Endothelial cell of hepatic sinusoid (primary cell): Measurements from ENCODE around the gene ZSCAN21.
"Not testable (repeated sequence)": the region's sequence is repeated elsewhere in the genome, so short reads cannot be mapped to it uniquely, and the experiment has no call there.

Experiments
- in situ Hi-C: cut with HindIII; loops from 2 replicates; pipeline ENCODE4 v1.10.0; 2017; ENCODE audit warnings: low sequenced_read_pairs

The ZSCAN21 gene

DNA sequence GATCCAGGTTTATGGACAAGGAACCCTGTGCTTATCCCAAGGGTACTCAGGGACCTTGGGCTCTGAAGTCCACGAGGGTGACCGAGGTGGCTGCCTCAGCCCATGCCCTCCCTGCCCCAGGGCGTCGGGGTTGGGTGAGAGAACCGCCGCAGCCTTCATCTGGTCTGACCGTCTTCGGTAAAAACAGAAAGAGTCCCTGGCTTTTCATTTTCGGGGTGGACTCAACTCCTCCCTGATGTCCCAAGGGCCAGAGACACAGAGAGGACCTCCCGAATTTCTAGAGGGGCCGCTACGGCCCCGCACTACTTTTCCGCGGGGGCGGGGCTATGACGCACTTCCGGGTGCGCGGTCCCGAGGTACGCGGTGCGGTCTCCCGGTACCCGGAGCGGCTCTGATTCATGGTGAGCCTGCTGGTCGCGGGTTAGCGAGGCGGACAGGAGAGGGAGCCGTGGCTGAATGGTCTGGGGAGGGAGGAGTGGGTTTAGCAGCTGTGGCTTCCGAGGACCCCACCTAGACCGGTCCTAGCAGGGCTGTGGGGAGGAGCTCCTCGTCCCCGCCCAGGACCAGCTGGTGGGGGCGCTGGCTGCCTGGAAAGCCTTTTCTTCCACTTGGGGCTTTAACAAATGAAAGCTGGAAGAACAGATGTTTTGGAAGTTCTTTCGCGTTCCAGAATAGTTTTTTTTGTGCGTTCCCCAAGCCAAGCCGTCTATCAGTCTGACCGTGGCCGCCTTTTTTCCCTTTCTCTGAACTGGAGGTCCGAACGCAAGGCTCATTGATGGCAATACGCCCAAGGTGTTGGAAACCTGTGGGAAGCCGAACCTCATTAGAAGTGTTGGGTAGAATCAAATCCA is at the start of gene ZSCAN21:
Gene ZSCAN21 (plus strand): TSS at position 334 of the 851 bp plus-strand sequence. CDS start 7,233 bp downstream, outside the sequence.
- in situ Hi-C loops, result loop anchor here (5.0 kb wide), 1 partner anchor 52 kb away; no protein-coding TSS in a partner anchor

DNA sequence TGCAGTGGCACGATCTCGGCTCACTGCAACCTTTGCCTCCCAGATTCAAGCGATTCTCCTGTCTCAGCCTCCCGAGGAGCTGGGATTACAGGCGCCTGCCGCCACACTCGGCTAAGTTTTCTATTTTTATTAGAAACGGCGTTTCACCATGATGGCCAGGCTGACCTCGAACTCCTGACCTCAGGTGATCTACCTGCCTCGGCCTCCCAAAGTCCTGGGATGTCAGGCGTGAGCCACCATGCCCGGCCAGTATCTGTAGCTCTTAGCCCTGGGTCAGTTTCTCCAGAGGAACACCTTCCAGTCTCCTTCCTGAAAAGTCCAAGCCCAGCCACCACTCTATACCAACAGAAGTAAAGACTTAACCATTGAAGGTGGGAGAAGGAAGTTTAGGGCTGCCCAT is 49.3 kb upstream of the ZSCAN21 start:
- in situ Hi-C loops, result no loop called here

DNA sequence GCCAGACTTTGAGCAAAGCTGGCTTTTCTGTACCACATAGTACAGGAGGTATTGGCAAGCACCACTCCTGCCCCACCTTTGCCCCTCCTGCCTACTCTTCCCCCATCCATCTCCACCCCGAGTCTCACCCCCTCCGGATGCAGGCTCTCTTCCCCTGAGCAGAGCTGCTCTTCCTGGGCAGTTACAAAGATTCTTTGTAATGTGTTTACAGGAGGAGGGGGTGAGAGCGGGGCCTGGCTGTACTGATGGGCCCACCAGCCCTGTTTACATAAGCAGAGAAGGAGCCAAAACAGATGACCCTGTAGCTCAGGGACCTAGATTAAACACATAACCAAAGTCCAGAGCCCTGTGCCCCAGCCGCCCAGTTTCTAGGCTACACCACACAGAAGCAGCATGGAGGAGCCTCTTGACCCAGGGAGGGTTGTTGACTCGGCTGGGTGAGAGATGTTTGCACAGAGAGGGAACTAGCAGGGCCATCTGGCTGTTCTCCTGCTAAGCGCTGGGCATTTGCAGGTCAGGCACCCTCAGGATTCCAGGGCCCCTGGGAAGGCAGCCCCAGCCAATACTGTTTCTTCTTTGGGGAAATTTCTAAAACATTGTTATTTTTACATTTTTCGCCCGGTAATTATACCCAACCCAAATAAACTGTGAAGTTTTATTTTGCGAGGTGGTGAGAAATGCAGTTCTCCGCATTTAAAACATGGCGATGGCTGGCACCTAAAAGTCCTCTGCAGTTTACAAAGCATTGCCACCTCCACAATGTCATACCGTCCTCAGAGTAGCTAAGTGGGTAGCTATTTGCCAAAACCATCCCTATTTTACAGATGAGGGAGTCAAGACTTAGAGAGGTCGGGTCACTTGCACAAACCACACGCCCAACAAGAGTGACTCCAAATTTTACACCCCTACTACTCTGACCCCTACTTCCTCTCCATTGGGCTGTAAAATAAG is 45.6 kb upstream of the ZSCAN21 start:
- in situ Hi-C loops, result no loop called here

DNA sequence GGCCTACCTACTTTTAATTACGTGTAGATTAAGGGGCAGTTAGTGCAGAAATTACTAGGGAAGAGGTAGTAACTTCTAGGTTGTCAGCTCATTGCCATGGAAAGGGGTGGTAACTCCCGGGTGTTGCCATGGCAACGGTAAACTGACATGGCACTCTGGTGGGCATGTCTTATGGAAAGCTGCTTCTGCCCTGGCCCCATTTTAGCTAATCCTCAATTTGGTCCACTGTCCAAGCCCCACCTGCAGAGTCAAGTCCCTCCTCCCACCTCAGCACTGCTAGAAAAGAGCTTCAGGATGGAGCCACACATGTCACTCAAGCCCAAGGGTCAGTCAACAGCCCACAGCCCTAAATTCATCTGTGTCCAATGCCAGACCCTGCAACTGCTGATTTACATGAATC is 41.7 kb upstream of the ZSCAN21 start:
- in situ Hi-C loops, result no loop called here

DNA sequence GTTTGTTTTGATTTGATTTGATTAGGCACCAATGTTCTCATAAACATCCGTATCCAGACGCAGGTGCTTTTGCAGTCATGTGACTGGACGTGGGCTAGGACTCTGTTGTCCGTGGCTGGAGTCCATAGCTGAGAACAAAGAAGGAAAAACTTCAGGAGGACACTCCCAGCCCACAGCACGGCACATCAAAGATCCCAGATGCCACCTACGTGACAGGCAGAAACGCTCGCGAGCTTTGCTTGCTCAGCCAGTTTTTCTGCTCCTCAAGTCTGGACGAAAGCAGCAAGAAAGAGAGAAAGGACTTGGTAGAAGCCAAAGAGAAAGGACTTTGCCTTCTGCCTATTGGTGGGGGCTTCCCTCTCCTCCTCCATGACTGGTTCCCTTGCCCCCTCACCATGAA is 41.0 kb upstream of the ZSCAN21 start:
- in situ Hi-C loops, result no loop called here

DNA sequence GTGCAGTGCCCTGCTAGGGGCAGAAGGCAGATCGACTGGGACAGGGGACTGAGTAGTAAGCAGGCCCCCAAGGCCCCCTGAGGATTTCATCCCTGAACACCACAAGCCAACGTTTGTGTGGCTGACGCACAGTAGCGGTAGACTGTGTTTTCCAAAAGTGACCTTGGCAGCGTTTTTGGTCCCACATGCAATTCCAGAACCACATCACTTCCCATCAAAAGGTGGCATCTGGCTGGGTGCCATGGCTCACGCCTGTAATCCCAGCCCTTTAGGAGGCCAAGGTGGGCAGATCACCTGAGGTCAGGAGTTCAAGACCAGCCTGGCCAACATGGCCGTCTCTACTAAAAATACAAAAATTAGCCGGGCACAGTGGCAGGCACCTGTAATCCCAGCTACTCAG is 39.6 kb upstream of the ZSCAN21 start:
- in situ Hi-C loops, result not testable (repeated sequence)

DNA sequence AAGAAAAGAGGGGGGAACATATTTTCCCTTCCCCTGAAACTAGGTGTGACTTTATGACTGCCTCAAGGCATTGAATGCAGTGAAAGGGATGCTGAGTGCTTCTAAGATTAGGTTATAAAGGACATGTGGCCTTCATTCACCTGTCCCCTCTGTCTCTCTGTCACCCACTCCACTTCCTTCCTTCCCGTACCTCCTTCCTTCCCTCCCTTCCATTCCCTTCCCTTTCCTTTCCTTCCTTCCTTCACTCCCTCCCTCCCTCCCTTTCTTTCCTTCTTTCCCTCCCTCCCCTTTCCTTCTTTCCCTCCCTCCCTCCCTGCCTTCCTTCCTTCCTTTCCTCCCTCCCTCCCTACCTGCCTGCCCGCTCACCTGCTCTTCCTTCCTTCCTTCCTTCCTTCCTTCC is 38.7 kb upstream of the ZSCAN21 start:
- in situ Hi-C loops, result no loop called here

DNA sequence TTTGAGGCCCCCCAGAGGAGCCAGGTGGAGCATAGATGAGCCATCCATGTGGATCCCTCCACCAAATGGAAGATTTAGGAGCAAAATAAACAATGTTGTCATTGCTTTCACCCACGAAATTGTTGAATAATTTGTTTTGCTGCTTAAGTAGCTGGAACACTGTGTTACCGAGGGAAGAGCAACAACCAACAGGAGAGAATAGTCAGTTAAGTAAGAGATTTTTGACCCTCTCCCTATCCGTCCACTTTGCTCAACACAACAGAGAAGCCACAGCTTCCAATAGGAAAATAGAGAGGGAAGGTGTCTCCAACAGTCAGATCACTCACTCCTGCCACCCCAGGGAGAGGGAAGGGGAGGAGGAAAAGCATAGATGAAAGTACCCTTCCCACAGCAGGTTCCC is 38.1 kb upstream of the ZSCAN21 start:
- in situ Hi-C loops, result no loop called here

DNA sequence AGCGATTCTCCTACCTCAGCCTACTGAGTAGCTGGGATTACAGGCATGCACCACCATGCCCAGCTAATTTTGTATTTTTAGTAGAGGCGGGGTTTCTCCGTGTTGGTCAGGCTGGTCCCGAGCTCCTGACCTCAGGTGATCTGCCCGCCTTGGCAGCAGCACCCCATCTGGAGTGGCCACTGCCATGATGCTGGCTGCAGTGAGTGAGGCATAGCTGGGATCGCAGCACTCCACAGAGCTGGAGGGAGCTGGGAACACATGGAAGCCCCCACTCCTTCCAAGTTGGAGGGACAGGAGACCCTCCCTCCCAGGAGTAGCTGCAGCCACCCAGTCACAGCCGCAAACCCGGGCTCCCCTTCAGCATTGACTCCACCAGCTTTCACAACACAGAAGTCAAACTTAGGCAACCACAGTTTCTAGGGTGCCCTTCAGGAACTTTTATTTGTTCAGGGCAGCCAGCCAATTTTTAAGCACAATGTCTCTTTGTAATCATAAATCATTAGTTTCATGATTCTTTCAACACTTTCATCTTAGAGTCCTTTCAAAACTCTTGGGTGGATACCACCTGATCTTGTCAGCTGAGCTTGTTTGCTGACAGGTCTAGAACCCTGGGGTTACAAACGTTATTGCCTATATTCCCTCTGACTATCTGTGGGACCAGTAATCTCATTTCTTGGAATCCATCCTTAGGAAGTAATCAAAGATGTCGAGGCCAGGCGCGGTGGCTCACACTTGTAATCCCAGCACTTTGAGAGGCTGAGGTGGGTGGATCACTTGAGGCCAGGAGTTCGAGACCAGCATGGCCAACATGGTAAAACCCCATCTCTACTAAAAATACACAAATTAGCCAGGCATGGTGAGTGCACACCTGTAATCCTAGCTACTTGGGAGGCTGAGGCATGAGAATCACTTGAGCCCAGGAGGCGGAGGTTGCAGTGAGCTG is 36.9 kb upstream of the ZSCAN21 start:
- in situ Hi-C loops, result not testable (repeated sequence)

DNA sequence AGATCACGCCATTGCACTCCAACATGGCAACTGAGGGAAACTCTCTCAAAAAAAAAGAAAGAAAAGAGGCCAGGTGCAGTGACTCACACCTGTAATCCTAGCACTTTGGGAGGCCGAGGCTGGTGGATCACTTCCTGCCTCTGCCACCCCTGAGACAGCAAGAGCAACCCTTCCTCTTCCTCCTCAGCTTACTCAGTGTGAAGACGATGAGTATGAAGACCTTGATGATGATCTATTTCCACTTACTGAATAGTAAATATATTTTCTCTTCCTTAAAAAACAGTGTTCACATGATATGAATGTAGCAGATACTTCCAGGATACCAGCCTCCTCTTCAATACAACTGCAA is 36.3 kb upstream of the ZSCAN21 start:
- in situ Hi-C loops, result no loop called here

DNA sequence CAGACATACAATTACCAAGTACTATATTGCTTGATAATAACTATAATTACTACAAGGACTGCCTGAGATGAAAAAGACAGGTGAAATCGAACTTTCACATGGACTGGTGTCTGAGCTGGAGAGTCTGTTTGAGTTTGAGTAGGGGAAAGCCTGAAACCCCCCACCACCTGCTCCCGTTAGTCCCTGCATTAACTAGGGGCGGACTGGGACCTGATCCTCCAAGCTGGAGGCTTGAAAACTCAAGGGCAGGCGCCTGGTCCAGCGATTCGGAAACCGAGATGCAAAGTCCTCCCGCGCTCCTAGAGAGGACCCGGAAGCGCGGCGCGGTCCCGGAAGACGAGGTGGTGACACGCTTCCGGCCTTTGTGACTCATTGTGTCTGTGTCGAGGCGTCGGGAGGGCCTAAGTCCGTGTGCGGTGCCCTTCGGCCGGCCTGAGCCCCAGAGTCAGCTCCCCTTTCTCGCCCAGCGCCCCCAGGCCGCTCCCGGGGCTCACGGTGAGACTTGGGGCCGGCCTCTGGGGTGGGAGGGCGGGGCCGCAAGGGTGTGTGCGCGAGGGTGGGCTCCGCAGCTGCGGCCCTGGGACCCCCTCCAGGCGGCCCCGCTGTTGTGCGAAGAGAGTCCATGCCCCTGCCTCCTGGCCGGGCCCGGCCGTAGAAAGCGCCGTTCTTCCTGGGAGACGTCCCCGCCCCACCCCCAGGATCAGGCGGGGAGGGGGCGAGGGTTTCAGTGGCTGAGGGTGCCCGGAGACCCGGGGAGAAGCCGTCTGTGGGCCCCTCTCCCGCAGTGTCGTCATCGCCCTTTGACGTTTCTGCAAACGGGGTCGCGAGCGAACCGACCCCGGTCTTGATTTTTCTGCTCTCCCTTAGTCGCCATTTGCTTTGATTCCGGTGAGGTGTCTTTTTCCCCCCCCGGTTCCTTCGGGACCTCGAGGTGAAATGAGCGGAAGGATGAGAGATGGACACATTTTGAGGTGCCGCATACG is 34.1 kb upstream of the ZSCAN21 start, which contains the start of gene ZKSCAN1:
Gene ZKSCAN1 (plus strand): TSS at position 365 of the 983 bp plus-strand sequence. CDS start 7,911 bp downstream, outside the sequence.
- in situ Hi-C loops, result no loop called here

DNA sequence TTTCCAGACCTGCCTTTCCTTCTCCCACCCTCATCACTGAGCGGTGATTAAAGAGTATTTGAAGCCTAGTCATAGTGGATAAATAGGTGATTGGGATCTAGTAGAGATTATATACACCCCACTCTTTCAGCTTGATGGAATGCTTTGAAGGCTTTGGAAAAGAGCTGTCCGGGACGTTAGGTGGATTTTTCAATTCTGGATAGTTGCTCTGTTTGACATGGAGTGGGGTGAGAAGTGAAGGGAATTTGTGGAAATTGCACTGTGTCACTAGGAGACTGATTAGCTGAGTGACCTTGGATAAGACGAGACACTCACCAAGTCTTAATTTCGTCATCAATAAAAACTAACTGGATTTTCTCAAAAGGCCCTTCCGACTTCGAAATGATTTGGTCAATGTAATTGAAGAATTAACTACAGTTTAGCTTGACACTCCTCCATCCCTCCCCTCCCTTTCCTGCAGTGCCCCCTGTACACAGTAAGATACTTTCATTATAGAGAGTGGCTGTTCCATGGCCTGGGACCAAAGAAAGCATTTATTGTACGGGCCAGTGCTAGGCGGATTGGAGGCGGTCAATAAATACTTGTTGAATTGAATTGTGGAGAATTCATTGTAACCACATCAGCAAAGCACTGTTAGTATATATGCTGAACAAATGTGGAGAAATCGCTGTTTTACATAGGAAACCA is 33.2 kb upstream of the ZSCAN21 start:
- in situ Hi-C loops, result no loop called here

DNA sequence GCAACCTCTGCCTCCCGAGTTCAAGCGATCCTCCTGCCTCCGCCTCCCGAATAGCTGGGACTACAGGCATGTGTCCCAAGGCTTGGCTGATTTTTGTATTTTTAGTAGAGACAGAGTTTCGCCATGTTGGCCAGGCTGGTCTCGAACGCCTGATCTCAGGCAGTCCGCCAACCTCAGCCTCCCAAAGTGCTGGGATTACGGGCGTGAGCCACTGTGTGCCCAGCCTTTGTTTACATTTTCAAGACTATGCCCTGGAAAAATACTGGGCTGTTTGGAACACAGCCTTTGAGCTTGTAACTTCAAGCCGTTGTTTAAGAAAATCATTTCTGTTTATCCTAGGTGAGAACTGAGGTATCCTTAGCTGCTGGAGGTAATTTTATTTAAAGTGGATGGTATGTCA is 32.3 kb upstream of the ZSCAN21 start:
- in situ Hi-C loops, result no loop called here

DNA sequence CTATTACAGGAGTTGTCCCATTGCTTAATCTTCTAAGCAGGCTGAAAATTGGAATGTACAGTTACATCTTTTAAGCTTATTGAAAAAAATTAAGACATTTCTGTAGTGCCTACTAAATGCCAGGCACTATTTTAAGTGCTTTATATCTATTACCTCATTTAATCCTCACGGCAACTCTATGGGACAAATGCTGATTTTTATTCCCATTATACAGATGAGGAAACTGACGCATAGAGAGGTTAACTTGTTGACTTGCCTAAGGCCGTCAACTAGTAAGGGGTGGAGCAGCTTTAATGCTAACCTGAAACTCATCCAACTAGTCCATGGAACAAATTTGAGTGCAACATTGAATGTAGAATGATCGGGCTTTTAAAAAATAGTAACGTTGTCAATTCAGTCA is 31.7 kb upstream of the ZSCAN21 start:
- in situ Hi-C loops, result no loop called here

DNA sequence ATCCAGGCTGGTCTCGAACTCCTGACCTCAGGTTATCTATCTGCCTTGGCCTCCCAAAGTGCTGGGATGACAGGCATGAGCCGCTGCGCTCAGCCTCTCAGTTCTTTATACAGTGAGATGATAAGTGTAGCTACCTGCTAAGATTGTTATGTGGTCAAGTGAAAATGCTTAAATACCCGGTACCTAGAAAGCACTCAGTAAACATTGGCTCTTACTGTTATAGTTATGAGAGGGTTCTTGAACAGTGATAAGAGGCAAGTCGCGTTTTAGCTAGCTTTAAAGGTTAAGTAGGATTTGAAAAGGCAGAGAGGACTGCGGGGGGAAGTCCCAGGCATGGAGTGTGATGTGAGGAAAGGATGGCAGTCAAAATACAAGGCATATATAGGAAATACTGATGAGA is 29.7 kb upstream of the ZSCAN21 start:
- in situ Hi-C loops, result no loop called here

DNA sequence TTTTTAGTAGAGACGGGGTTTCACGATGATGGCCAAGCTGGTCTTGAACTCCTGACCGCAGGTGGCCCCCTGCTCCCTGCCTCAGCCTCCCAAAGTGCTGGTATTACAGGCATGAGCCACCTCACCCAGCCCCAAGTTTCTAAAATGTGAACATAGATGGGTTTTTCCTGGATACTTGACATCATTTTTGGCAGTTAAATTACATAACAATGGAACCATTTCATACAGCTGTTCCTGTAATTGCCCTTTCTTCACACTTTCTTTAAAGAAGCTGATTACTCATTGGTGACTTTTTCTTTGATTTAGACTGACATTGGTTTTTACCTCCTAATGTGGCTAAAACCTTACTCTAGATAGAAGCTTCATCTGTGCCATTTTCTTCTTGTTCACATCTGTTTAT is 28.3 kb upstream of the ZSCAN21 start:
- in situ Hi-C loops, result no loop called here

DNA sequence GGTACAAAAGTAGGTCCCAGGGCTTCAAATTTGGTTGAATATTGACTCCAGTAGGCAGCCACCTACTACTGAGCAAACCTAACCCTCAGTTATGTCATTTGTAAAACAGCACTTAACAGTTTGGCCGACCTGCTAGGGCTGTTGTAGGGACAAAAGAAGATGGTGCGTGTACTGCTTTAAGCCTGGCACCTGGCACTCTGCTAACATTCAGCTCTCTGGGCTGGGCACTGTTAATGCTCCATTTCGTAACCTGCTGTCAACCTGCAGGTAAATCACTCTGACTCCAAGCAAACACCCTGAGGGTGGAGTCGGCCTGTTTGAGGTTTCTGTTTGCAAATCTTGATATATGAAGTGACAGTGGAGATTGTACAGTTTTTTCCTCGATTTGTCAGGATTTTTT is 27.0 kb upstream of the ZSCAN21 start:
- in situ Hi-C loops, result no loop called here

DNA sequence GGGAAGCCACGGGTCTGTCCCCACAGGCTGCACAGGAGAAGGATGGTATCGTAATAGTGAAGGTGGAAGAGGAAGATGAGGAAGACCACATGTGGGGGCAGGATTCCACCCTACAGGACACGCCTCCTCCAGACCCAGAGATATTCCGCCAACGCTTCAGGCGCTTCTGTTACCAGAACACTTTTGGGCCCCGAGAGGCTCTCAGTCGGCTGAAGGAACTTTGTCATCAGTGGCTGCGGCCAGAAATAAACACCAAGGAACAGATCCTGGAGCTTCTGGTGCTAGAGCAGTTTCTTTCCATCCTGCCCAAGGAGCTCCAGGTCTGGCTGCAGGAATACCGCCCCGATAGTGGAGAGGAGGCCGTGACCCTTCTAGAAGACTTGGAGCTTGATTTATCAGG is 26.0 kb upstream of the ZSCAN21 start:
- in situ Hi-C loops, result no loop called here
